GM12891 (cell line): ENCODE results near the gene KRTAP21-3. TPM values are rescaled to one million over a fixed set of nuclear protein-coding genes. Genes with fewer than 3 reads are reported as not detected.
"Not testable (repeated sequence)": the region's sequence is repeated elsewhere in the genome, so short reads cannot be mapped to it uniquely, and the experiment has no call there.

Experiments
- DNase-seq: peaks from one replicate; pipeline ENCODE4 v3.0.0; 2011; ENCODE audit warnings: low spot score; ENCODE audit not compliant: insufficient read length
- FAIRE-seq: peaks from 2 replicates; lab custom pipeline; 2011; peaks lifted over from hg19 to GRCh38; lab: Jason Lieb, UNC
- PAX5 ChIP-seq: IDR thresholded peaks from 2 replicates; pipeline ENCODE4 v1.6.1; 2011; ENCODE audit warnings: low read length, moderate library complexity, mild to moderate bottlenecking; ENCODE audit not compliant: insufficient read depth, severe bottlenecking
- POLR2A ChIP-seq: IDR thresholded peaks from 2 replicates; pipeline ENCODE4 v1.6.1; 2011; ENCODE audit warnings: low read depth, low read length, control low read depth
- POLR2AphosphoS5 ChIP-seq: IDR thresholded peaks from 2 replicates; pipeline ENCODE4 v1.6.1; 2011; ENCODE audit warnings: low read depth, low read length, control low read depth
- POU2F2 ChIP-seq: IDR thresholded peaks from 2 replicates; pipeline ENCODE4 v1.6.1; 2011; ENCODE audit warnings: low read depth, mild to moderate bottlenecking, control low read depth, low read length, moderate library complexity
- SPI1 ChIP-seq: IDR thresholded peaks from 2 replicates; pipeline ENCODE4 v1.6.1; 2011; ENCODE audit warnings: low read depth, low read length, control low read depth
- TAF1 ChIP-seq: IDR thresholded peaks from 2 replicates; pipeline ENCODE4 v1.6.1; 2011; ENCODE audit warnings: low read depth, low read length, control low read depth
- polyA plus RNA-seq: library from polyadenylated mRNA; unstranded; fragments of >200 nt; gene quantifications from one replicate; pipeline ENCODE4 v1.2.1, GENCODE V29; 2012; ENCODE audit warnings: low read depth, missing spikeins, inconsistent platforms; ENCODE audit not compliant: missing spikeins

KRTAP21-3 gene
- not detected for polyA plus RNA-seq

GRCh38 chr21:30718239-30718909, at the start of gene KRTAP21-3:
KRTAP21-3 (minus strand) TSS chr21:30718777; CDS start chr21:30718759, 18 bp downstream.
- FAIRE-seq, result no peak
- TF ChIP-seq SPI1 (no peak), POU2F2 (no peak), TAF1 (no peak), POLR2AphosphoS5 (no peak)
- DNase-seq, result no peak

- DNase-seq (no peak), FAIRE-seq (no peak)
- TF ChIP-seq POLR2A (no peak), SPI1 (no peak), TAF1 (no peak), POU2F2 (no peak), PAX5 (no peak), POLR2AphosphoS5 (no peak)
Observed at GRCh38 chr21:30760776-30761175, 42.2 kb upstream of the KRTAP21-3 start.

- FAIRE-seq (no peak), DNase-seq (no peak)
- TF ChIP-seq POU2F2 (no peak), SPI1 (0 out of 2 replicates have a peak, but pooled peaks have one; percentile 12)
Observed at GRCh38 chr21:30758306-30758705, 39.7 kb upstream of the KRTAP21-3 start.

GRCh38 chr21:30755328-30755727, 36.8 kb upstream of the KRTAP21-3 start, which contains the start of gene KRTAP21-1:
KRTAP21-1 (minus strand) TSS chr21:30755428; CDS start chr21:30755378, 50 bp downstream.
- DNase-seq, FAIRE-seq: not testable (repeated sequence)

GRCh38 chr21:30747159-30747558, 28.6 kb upstream of the KRTAP21-3 start, which contains the start of gene KRTAP21-2:
KRTAP21-2 (minus strand) TSS chr21:30747259; CDS start chr21:30747202, 57 bp downstream.
- TF ChIP-seq POLR2A, result no peak
- no peak for TF ChIP-seq POU2F2
- no peak for DNase-seq
- FAIRE-seq, result no peak

GRCh38 chr21:30740462-30740861, 21.9 kb upstream of the KRTAP21-3 start:
- no peak for TF ChIP-seq POLR2AphosphoS5
- no peak for TF ChIP-seq SPI1
- no peak for TF ChIP-seq POU2F2
- no peak for TF ChIP-seq TAF1
- TF ChIP-seq POLR2A, result no peak
- no peak for TF ChIP-seq PAX5
- FAIRE-seq (no peak), DNase-seq (no peak)

GRCh38 chr21:30733026-30733425, 14.4 kb upstream of the KRTAP21-3 start:
- no peak for TF ChIP-seq SPI1
- TF ChIP-seq PAX5, result no peak
- TF ChIP-seq POLR2A, result no peak
- TF ChIP-seq TAF1, result no peak
- no peak for TF ChIP-seq POU2F2
- TF ChIP-seq POLR2AphosphoS5, result no peak
- FAIRE-seq (no peak), DNase-seq (no peak)

GRCh38 chr21:30726726-30727125, 8.1 kb upstream of the KRTAP21-3 start:
- FAIRE-seq (no peak), DNase-seq (no peak)
- TF ChIP-seq PAX5 (no peak), POU2F2 (no peak), POLR2A (no peak), TAF1 (no peak), POLR2AphosphoS5 (no peak), SPI1 (no peak)

GRCh38 chr21:30719401-30719800, 824 bp upstream of the KRTAP21-3 start:
- TF ChIP-seq TAF1 (no peak), SPI1 (no peak)
- DNase-seq, result no peak
- no peak for FAIRE-seq

GRCh38 chr21:30717105-30717504, 1.5 kb downstream of the KRTAP21-3 start:
- no peak for FAIRE-seq
- DNase-seq, result no peak
- no peak for TF ChIP-seq TAF1
- TF ChIP-seq SPI1, result no peak
- no peak for TF ChIP-seq POLR2A
- TF ChIP-seq POU2F2, result no peak
- TF ChIP-seq PAX5, result no peak
- TF ChIP-seq POLR2AphosphoS5, result no peak
